Measurements from ENCODE around the gene CDH16. TPM values are rescaled to one million over a fixed set of nuclear protein-coding genes. Genes with fewer than 3 reads are reported as not detected.

Gene CDH16
- total and polyA plus RNA-seq, 2 donors (not counting 3 experiments of a cell fraction or from before 2014, with no cell fraction given): not detected

DNA sequence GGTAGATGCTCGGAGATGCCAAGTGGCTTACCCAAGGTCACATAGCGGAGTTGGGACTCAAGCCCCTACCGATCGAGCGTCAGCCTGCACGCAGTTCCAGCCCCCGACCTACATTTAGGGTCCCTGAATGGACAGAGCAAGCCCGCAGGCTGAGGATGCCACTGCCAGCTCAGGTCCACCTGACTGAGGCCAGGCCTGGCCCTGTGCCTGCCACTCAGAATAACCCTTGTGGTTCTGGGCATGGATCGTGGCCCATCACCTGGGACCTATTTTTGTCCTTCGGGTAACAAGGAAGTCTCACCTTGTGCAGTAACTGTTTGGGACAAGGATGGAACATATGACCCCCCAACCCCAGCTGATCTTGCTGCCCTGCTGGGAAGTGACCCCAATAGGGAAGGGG lies 17.1 kb downstream of the CDH16 start:
- H3K9ac ChIP-seq (replicated peaks; ENCODE audit: extremely low read depth, insufficient read depth, low read length): no peak overlapping the region
- H3K36me3 ChIP-seq (ENCODE audit: control insufficient read depth in 2 of 2, extremely low read depth in 1 of 2, insufficient read depth in 2 of 2, low read length in 2 of 2): no peaks in the 10 kb centered on the region
- no peak overlapping the region for H3K4me2 ChIP-seq (ENCODE audit: insufficient read depth, low read length)
- H3K27me3 ChIP-seq (ENCODE audit: control insufficient read depth in 2 of 2, insufficient read depth in 2 of 2, low read length in 2 of 2): no peaks in the 10 kb centered on the region
- BruUV-seq (replicated peaks): no TSS peak
- H3K9me3 ChIP-seq (replicated peaks; ENCODE audit: control insufficient read depth, insufficient read depth, low read length): no peaks in the 10 kb centered on the region
- TF ChIP-seq MYC (IDR thresholded peaks at IDR 0.05; ENCODE audit: low read depth, low read length) (no peak), EZH2 (IDR thresholded peaks at IDR 0.05; ENCODE audit: borderline replicate concordance, low read depth, low read length, severe bottlenecking) (no peak), JUN (IDR thresholded peaks at IDR 0.05; ENCODE audit: borderline replicate concordance, insufficient read depth, insufficient read length, low read depth) (no peak), FOS (IDR thresholded peaks at IDR 0.05; ENCODE audit: borderline replicate concordance, insufficient read depth, low read length) (no peak)
- TF ChIP-seq, protein P1, sequence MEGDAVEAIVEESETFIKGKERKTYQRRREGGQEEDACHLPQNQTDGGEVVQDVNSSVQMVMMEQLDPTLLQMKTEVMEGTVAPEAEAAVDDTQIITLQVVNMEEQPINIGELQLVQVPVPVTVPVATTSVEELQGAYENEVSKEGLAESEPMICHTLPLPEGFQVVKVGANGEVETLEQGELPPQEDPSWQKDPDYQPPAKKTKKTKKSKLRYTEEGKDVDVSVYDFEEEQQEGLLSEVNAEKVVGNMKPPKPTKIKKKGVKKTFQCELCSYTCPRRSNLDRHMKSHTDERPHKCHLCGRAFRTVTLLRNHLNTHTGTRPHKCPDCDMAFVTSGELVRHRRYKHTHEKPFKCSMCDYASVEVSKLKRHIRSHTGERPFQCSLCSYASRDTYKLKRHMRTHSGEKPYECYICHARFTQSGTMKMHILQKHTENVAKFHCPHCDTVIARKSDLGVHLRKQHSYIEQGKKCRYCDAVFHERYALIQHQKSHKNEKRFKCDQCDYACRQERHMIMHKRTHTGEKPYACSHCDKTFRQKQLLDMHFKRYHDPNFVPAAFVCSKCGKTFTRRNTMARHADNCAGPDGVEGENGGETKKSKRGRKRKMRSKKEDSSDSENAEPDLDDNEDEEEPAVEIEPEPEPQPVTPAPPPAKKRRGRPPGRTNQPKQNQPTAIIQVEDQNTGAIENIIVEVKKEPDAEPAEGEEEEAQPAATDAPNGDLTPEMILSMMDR (IDR thresholded peaks at IDR 0.05; ENCODE audit: extremely low read depth in 1 of 2, insufficient read depth in 1 of 2, low read depth in 1 of 2, low read length in 2 of 2): no peak
- TF ChIP-seq, protein P2, sequence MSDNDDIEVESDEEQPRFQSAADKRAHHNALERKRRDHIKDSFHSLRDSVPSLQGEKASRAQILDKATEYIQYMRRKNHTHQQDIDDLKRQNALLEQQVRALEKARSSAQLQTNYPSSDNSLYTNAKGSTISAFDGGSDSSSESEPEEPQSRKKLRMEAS (IDR thresholded peaks at IDR 0.05; ENCODE audit: insufficient read depth, insufficient read length): no peak
- ChIA-PET CTCF (interaction anchor here (1.0 to 1.4 kb wide), 2 partner anchors 34 to 253 kb away, joined by 3 to 4 read pairs; no protein-coding TSS in a partner anchor), POLR2A (no interaction called here)
- H3K4me3 ChIP-seq (replicated peaks in 1 of 3; ENCODE audit: insufficient read depth in 1 of 3, low read depth in 1 of 3, low read length in 3 of 3): no peak overlapping the region
- no peaks in the 10 kb centered on the region for H4K20me1 ChIP-seq (replicated peaks; ENCODE audit: control insufficient read depth, extremely low read depth, insufficient read depth, low read length)
- no peaks in the 10 kb centered on the region for H3K9me1 ChIP-seq (replicated peaks; ENCODE audit: control insufficient read depth, extremely low read depth, insufficient read depth, low read length)
- DNase-seq (ENCODE audit: low read depth, low spot score) (no peak), FAIRE-seq (no peak)
- no peak overlapping the region for H2AFZ ChIP-seq (ENCODE audit: low read depth, low read length)
- peaks cover 8% of the 10 kb centered on the region for H3K4me1 ChIP-seq (ENCODE audit: control insufficient read depth, extremely low read depth, insufficient read depth, low read length)
- no peaks in the 10 kb centered on the region for H3K79me2 ChIP-seq (ENCODE audit: control insufficient read depth, insufficient read depth, low read length)
- no peak overlapping the region for H3K27ac ChIP-seq (ENCODE audit: insufficient read depth, low read depth, low read length)
- intact Hi-C loops (cut with micrococcal nuclease): no loop called here
- dilution Hi-C loops (cut with MboI; ENCODE audit: extremely low pct_ligation_motif_present, low sequenced_read_pairs): no loop called here
